ENCODE results near the gene NEIL3. TPM values are rescaled to one million over a fixed set of nuclear protein-coding genes. Genes with fewer than 3 reads are reported as not detected.

Gene NEIL3
- total RNA-seq, 1 donor from 2014 or later = 5.0 TPM

Other genes with a start within 250 kb of the NEIL3 start
- gene AGA, start 132.6 kb downstream of the NEIL3 start, total RNA-seq = 17.2 TPM